Upper lobe of right lung (tissue), 1 donor: ENCODE results near the gene CSNK1G2. TPM values are rescaled to one million over a fixed set of nuclear protein-coding genes. Genes with fewer than 3 reads are reported as not detected.

Experiments
- ATAC-seq: fragments of 200-7000 bp; cut with Tn5 transposase; one replicate; pipeline ENCODE4 v1.9.1; 2020; ENCODE audit warnings: mild to moderate bottlenecking, moderate library complexity
- DNase-seq: peaks from one replicate; pipeline ENCODE4 v3.0.0-alpha.2; 2020
- H3K27ac ChIP-seq: fragments of 200-600 bp; one replicate; pipeline ENCODE4 v1.8.0; 2022
- H3K27me3 ChIP-seq: fragments of 200-600 bp; one replicate; pipeline ENCODE4 v1.8.0; 2022; ENCODE audit warnings: mild to moderate bottlenecking
- H3K36me3 ChIP-seq: fragments of 200-600 bp; one replicate; pipeline ENCODE4 v1.8.0; 2022
- H3K4me1 ChIP-seq: fragments of 200-600 bp; one replicate; pipeline ENCODE4 v1.8.0; 2022
- H3K4me3 ChIP-seq: fragments of 200-600 bp; one replicate; pipeline ENCODE4 v1.8.0; 2022; ENCODE audit warnings: mild to moderate bottlenecking
- H3K9me3 ChIP-seq: fragments of 200-600 bp; one replicate; pipeline ENCODE4 v1.8.0; 2022
- intact Hi-C: fragments of 100-400 bp; cut with DNase I; formaldehyde crosslinking; loops from one replicate; pipeline ENCODE4 v1.11.0; 2022
- total RNA-seq: library from RNA; stranded (reverse); fragmentation: NEBNext Ultra II Directional; extraction: Animal tissue kit (Norgen Biotek cat#: 25700); gene quantifications from one replicate; pipeline ENCODE4 v1.2.1, GENCODE V29; 2021
- TF ChIP-seq, protein P1 (sequence below): fragments of 200-600 bp; IDR thresholded peaks from one replicate; pipeline ENCODE4 v1.8.0; 2022; ENCODE audit warnings: antibody characterized with exemption
- donor health status: DM: no; HTN: yes; CAD: no; lungs with severe emphysema.

CSNK1G2 gene
- total RNA-seq, 1 donor from 2014 or later = 60.6 TPM

DNA sequence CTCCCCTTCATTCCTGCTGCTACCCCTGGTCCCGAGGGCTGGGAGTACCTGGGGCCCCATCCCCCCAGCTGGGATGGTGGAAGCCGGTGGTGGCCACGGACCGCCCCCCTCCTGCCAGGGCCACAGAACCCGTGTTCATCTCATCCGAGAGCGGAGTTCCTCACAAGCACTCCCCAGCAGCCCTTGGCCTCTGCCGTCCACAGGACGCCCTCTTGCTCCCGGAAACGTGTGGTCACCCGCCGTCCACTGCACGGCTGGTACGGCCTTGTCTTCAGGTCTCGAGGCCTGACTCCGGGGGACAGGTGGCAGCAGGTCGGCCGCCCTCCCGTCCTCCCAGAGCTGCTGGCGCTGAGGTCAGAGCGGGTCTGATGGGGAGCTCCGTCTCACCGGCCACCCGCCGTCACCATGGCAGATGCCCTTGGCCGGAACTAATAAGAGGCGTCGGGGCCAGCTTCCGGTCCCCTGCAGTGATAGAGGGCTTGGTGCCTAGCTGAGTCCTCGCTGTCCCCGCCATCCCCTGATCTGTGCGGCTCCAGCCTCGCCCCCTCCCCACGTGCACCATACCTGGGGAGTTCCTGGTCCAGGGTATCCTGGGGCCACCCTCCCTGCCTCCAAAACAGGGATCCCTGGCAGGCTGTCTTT, 16.5 kb upstream of the CSNK1G2 start:
- no peak for ATAC-seq
- no peak overlapping the region for H3K27ac ChIP-seq
- H3K4me3 ChIP-seq = no peak overlapping the region
- peaks cover 40% of the 10 kb centered on the region for H3K36me3 ChIP-seq
- H3K27me3 ChIP-seq = no peaks in the 10 kb centered on the region
- H3K4me1 ChIP-seq = peaks cover under 1% of the 10 kb centered on the region
- no peaks in the 10 kb centered on the region for H3K9me3 ChIP-seq
- no peak for DNase-seq
- TF ChIP-seq, protein P1, sequence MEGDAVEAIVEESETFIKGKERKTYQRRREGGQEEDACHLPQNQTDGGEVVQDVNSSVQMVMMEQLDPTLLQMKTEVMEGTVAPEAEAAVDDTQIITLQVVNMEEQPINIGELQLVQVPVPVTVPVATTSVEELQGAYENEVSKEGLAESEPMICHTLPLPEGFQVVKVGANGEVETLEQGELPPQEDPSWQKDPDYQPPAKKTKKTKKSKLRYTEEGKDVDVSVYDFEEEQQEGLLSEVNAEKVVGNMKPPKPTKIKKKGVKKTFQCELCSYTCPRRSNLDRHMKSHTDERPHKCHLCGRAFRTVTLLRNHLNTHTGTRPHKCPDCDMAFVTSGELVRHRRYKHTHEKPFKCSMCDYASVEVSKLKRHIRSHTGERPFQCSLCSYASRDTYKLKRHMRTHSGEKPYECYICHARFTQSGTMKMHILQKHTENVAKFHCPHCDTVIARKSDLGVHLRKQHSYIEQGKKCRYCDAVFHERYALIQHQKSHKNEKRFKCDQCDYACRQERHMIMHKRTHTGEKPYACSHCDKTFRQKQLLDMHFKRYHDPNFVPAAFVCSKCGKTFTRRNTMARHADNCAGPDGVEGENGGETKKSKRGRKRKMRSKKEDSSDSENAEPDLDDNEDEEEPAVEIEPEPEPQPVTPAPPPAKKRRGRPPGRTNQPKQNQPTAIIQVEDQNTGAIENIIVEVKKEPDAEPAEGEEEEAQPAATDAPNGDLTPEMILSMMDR = no peak
- intact Hi-C loops = no loop called here

DNA sequence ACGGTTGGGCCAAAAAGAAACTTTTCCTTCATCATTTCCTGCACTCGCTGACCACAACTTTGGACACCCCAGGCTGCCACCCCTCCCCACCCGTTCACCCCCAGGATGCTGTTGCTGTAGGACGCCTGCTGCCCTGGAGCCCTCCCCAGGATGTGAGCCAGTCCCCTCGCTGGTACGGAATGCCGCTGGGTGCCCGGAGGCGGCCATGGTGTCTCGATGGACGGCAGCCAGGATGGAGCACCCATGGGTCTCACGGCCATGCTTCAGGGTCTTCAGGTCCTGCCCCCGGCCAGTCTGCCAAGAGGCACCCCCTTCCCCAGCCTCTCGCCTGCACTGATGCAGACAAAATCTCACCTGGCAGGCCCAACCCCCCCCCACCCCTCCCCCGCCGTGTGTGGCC, 15.4 kb upstream of the CSNK1G2 start:
- H3K9me3 ChIP-seq = no peaks in the 10 kb centered on the region
- H3K4me1 ChIP-seq = peaks cover 8% of the 10 kb centered on the region
- H3K36me3 ChIP-seq = peaks cover 29% of the 10 kb centered on the region
- DNase-seq = no peak
- ATAC-seq = no peak
- H3K27ac ChIP-seq = no peak overlapping the region
- intact Hi-C loops = no loop called here
- TF ChIP-seq, protein P1 = no peak
- no peaks in the 10 kb centered on the region for H3K27me3 ChIP-seq
- H3K4me3 ChIP-seq = no peak overlapping the region

DNA sequence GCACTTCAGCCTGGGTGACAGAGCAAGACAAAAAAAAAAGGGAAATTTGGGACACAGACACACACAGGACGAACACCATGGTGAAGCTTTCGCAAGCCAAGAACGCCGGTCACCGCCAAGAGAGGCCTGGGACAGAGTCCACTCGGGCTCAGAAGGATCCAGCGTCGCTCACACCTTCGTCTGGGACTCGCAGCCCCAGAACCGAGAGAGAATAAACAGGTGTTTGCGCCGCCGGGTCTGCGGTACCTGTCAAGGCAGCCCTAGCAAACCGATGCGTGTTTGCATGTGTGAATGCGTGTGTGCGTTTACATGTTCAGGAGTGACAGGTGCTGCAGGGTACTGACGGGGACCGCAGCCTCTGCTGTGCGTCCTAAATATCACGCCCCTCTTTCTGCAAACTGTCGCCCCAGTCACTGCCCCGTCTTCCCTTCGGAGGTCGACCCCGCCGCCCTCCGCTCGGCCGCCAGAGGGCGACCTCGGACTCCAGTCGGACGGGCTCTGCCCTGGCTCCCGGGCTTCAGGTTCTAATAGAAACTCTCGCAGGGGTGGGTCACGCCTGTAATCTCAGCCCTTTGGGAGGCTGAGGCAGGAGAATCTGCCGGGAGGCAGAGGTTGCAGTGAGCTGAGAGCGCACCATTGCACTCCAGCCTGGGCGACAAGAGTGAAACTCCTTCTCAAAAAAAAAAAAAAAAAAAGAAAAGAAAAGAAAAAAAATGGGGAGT, 11.8 kb upstream of the CSNK1G2 start:
- TF ChIP-seq, protein P1 = peak; percentile 93
- DNase-seq = peak; percentile 91
- Histone ChIP-seq H3K4me3 (peak overlapping the region; percentile 37), H3K27me3 (no peaks in the 10 kb centered on the region), H3K27ac (no peak overlapping the region), H3K4me1 (peaks cover 8% of the 10 kb centered on the region), H3K9me3 (no peaks in the 10 kb centered on the region), H3K36me3 (peaks cover 9% of the 10 kb centered on the region)
- intact Hi-C loops = no loop called here
- peak; percentile 95 for ATAC-seq

DNA sequence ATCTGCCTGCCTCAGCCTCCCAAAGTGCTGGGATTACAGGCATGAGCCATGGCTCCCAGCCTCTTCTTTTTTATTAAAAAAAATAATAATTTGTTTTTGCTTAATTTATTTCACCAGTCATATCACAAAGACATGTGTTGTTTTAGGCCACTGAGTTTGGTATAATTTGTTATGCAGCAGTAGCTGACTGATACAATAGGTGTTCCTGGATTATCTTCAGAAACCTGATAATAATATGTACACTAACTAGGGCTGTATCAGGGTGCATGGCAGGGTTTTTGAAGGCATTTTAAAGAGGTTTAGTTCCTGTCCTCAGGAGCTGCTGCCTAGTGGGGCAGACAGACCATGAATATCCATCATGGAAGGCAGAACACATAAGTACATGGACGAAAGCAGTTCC, 9.5 kb upstream of the CSNK1G2 start:
- Histone ChIP-seq H3K27me3 (no peaks in the 10 kb centered on the region), H3K36me3 (no peaks in the 10 kb centered on the region), H3K4me1 (peaks cover 8% of the 10 kb centered on the region), H3K27ac (no peak overlapping the region), H3K9me3 (no peaks in the 10 kb centered on the region), H3K4me3 (no peak overlapping the region)
- ATAC-seq (no peak), DNase-seq (no peak)
- TF ChIP-seq, protein P1 = no peak
- intact Hi-C loops = no loop called here

DNA sequence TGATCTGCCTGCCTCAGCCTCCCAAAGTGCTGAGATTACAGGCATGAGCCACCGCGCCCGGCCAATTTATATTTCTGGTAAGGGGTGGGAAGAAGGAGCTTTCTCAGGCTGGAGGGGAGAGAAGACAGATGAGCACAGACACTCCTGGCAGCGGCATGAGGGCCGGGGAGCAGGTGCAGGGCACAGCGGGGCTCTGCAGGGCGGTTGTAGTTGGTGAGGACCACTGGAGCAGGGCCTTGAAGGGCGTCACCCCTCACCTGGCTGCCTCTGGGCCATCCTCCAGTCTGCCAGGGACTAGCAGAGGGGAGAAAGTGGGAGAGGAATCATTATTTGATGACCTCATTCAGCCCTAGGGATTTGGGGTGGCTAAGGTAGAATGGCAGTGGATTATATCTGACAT, 8.6 kb upstream of the CSNK1G2 start:
- Histone ChIP-seq H3K36me3 (no peaks in the 10 kb centered on the region), H3K4me1 (peaks cover 8% of the 10 kb centered on the region), H3K27ac (no peak overlapping the region), H3K4me3 (no peak overlapping the region), H3K27me3 (no peaks in the 10 kb centered on the region), H3K9me3 (no peaks in the 10 kb centered on the region)
- intact Hi-C loops = no loop called here
- no peak for ATAC-seq
- DNase-seq = no peak
- TF ChIP-seq, protein P1 = no peak
